Stimulated activated CD4-positive, alpha-beta T cell treated with anti-CD3 and anti-CD28 coated beads, Interleukin-1b, Interleukin-23, amount 100 ng/mL, for 24 hours (primary cell): Measurements from ENCODE around the gene TPK1.

ENCODE experiments used
- DNase-seq, 4 experiments: peaks; one replicate each; pipeline ENCODE4 v3.0.0-alpha.2; 2020; ENCODE audit warnings: low read depth in 4 of 4, low spot score in 1 of 4

TPK1 gene

GRCh38 chr7:144534655-144535395 is 301.0 kb downstream of the TPK1 start:
- DNase-seq, result no peak

GRCh38 chr7:144534196-144534595 is 301.7 kb downstream of the TPK1 start:
- DNase-seq, result no peak

- DNase-seq, result no peak
These were observed 304.7 kb downstream of the TPK1 start for GRCh38 chr7:144531181-144531580.

GRCh38 chr7:144529269-144529926 is 306.5 kb downstream of the TPK1 start:
- DNase-seq, result no peak

- DNase-seq, result no peak
These were observed 307.3 kb downstream of the TPK1 start for GRCh38 chr7:144528536-144529045.

GRCh38 chr7:144527051-144527471 is 308.8 kb downstream of the TPK1 start:
- no peak for DNase-seq

- DNase-seq, result no peak
These were observed 309.9 kb downstream of the TPK1 start for GRCh38 chr7:144525956-144526355.

- no peak for DNase-seq
These were observed 311.6 kb downstream of the TPK1 start for GRCh38 chr7:144524271-144524670.

GRCh38 chr7:144523621-144524020 is 312.2 kb downstream of the TPK1 start:
- DNase-seq, result no peak

GRCh38 chr7:144519925-144520324 is 315.9 kb downstream of the TPK1 start:
- DNase-seq, result no peak

GRCh38 chr7:144518360-144518759 is 317.5 kb downstream of the TPK1 start:
- DNase-seq, result no peak

GRCh38 chr7:144517749-144518148 is 318.1 kb downstream of the TPK1 start:
- DNase-seq, result no peak

- no peak for DNase-seq
These were observed 318.9 kb downstream of the TPK1 start for GRCh38 chr7:144516729-144517525.

GRCh38 chr7:144513334-144513733 is 322.5 kb downstream of the TPK1 start:
- no peak for DNase-seq

- DNase-seq, result no peak
These were observed 325.2 kb downstream of the TPK1 start for GRCh38 chr7:144510621-144511020.

- no peak for DNase-seq
These were observed 327.2 kb downstream of the TPK1 start for GRCh38 chr7:144508702-144509101.

- DNase-seq, result no peak
These were observed 332.6 kb downstream of the TPK1 start for GRCh38 chr7:144503215-144503614.

GRCh38 chr7:144500225-144500624 is 335.6 kb downstream of the TPK1 start:
- DNase-seq, result no peak

- no peak for DNase-seq
These were observed 338.6 kb downstream of the TPK1 start for GRCh38 chr7:144497282-144497681.

GRCh38 chr7:144494355-144494754 is 341.5 kb downstream of the TPK1 start:
- DNase-seq, result no peak

- DNase-seq, result no peak
These were observed 346.3 kb downstream of the TPK1 start for GRCh38 chr7:144489504-144489903.

GRCh38 chr7:144488977-144489376 is 346.9 kb downstream of the TPK1 start:
- no peak for DNase-seq
